A673 (cell line): ENCODE measurements around the gene DDN. TPM values are rescaled to one million over a fixed set of nuclear protein-coding genes. Genes with fewer than 3 reads are reported as not detected.
A peak's percentile ranks its signal among the peaks of the same experiment; 100 is the strongest.

Experiments
- BruUV-seq: library from RNA; stranded (reverse); fragments of 400-500 nt; replicated peaks from 2 replicates; lab custom pipeline; 2021; lab: Mats Ljungman, UMichigan
- CTCF ChIA-PET: fragments of 300-600 bp; sonication (Branson Sonifier 250); formaldehyde crosslinking; loops from one replicate; lab custom pipeline; 2022; ENCODE audit warnings: antibody characterized with exemption; lab: Charles Lee
- POLR2A ChIA-PET: fragments of 300-600 bp; sonication (Branson Sonifier 250); formaldehyde crosslinking; loops from one replicate; lab custom pipeline; 2022; ENCODE audit warnings: antibody characterized with exemption; ENCODE audit not compliant: low non-redundant PET; lab: Charles Lee
- DNase-seq: peaks from one replicate; pipeline ENCODE4 v3.0.0-alpha.2; 2015; ENCODE audit warnings: low spot score
- H3K27ac ChIP-seq: fragments of 200-600 bp; sonication (generic); 2 replicates; pipeline ENCODE4 v1.5.1; 2016; ENCODE audit warnings: mixed run types, low read depth, mild to moderate bottlenecking, mixed read lengths, antibody characterized with exemption, low read length; ENCODE audit not compliant: poor library complexity, severe bottlenecking
- H3K27me3 ChIP-seq: fragments of 200-600 bp; sonication (generic); replicated peaks from 2 replicates; pipeline ENCODE4 v1.6.1; 2017; ENCODE audit warnings: mixed run types, low read depth, mild to moderate bottlenecking, mixed read lengths, antibody characterized with exemption, low read length; ENCODE audit not compliant: insufficient read depth, poor library complexity
- H3K36me3 ChIP-seq: fragments of 200-600 bp; sonication (generic); 2 replicates; pipeline ENCODE4 v1.6.1; 2016; ENCODE audit warnings: mixed run types, mild to moderate bottlenecking, mixed read lengths, antibody characterized with exemption, low read length; ENCODE audit not compliant: insufficient read depth, poor library complexity, severe bottlenecking
- H3K4me1 ChIP-seq: fragments of 200-600 bp; sonication (generic); 2 replicates; pipeline ENCODE4 v1.6.1; 2017; ENCODE audit warnings: mixed run types, mild to moderate bottlenecking, mixed read lengths, antibody characterized with exemption, low read length; ENCODE audit not compliant: insufficient read depth, poor library complexity, severe bottlenecking
- H3K4me3 ChIP-seq: fragments of 200-600 bp; sonication (generic); 2 replicates; pipeline ENCODE4 v1.5.1; 2016; ENCODE audit warnings: low read depth, mixed run types, mild to moderate bottlenecking, mixed read lengths, low read length; ENCODE audit not compliant: poor library complexity, severe bottlenecking
- H3K9me3 ChIP-seq: fragments of 200-600 bp; sonication (generic); 2 replicates; pipeline ENCODE4 v1.6.1; 2016; ENCODE audit warnings: mixed run types, low read depth, mild to moderate bottlenecking, mixed read lengths, antibody characterized with exemption, low read length; ENCODE audit not compliant: poor library complexity, severe bottlenecking
- EZH2 ChIP-seq: fragments of 200-600 bp; sonication (generic); IDR thresholded peaks from 2 replicates; pipeline ENCODE4 v1.6.1; 2017; ENCODE audit warnings: borderline replicate concordance, low read depth, mild to moderate bottlenecking, mixed read lengths, antibody characterized with exemption, low read length; ENCODE audit not compliant: poor library complexity, severe bottlenecking
- intact Hi-C: fragments of 100-400 bp; cut with micrococcal nuclease; formaldehyde crosslinking; loops from one replicate; pipeline ENCODE4 v1.10.0; 2022; ENCODE audit not compliant: unreplicated experiment
- total RNA-seq: library from RNA; stranded (reverse); gene quantifications from 2 replicates; pipeline ENCODE4 v1.2.3, GENCODE V29; 2021
- TF ChIP-seq, protein P1 (sequence below): fragments of 300-800, 200-600 bp; sonication (generic); conservative IDR thresholded peaks from 2 replicates; pipeline ENCODE4 v1.5.1; 2017; ENCODE audit warnings: low read depth, mild to moderate bottlenecking, antibody characterized with exemption, low read length, moderate library complexity, mixed read lengths

The DDN gene
- total RNA-seq, 1 experiment from 2014 or later, result 2.7 TPM

DNA sequence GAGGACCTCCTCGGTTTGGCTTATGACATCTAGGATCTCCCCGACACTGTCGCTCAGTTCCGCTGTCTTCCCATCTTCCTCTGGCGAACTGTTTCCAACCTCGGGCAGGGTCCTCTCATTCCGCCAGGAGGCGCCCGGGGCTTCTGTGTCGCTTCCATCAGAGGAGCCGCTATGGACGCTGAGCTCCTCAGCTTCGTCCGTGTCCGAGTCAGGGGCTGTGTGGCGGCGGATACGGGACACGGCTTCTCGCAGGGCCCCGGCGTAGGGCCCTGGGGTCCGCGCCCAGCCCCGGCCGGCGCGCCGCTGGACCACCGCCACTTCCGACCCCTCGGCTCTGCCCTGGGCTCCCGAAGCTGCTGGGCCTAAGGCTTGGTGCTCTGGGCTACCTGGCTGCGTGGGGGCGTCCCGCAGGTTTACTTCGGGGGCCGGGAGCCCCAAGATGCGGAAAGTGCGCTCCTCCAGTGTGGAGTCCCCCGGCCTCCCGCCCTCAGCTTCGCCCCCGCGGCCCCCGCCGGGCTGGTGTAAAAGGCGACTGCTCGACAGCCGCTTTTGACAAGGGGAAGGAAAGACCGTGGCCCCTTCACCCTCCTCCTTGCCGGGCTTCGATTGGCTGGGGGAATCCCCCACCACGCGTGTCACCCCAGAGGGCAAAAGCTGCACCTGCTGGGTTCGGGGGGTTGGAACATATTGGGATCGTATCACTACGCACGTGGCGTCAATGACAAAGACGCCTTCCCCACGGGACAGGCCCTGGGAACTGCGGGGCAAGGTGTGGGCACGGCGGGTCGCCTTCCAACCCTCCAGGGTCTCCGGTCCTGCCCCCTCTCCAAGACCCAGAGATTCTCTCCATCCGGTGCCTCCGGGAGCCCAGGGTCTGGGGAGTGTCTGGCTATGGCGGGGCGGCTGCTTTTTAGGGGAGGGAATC, 2.1 kb downstream of the DDN start:
- Histone ChIP-seq H3K27me3 (peaks cover 5% of the 10 kb centered on the region), H3K4me1 (peaks cover 28% of the 10 kb centered on the region), H3K4me3 (peak overlapping the region; percentile 42), H3K27ac (no peak overlapping the region), H3K36me3 (no peaks in the 10 kb centered on the region), H3K9me3 (no peaks in the 10 kb centered on the region)
- DNase-seq, result peak; percentile 87
- CTCF ChIA-PET, result interaction anchor here (0.5 to 1.9 kb wide), 16 partner anchors 8 to 695 kb away, joined by 3 to 17 read pairs (median 4); no protein-coding TSS in a partner anchor
- intact Hi-C loops, result no loop called here
- POLR2A ChIA-PET, result no interaction called here
- BruUV-seq, result no TSS peak
- TF ChIP-seq, protein P1, sequence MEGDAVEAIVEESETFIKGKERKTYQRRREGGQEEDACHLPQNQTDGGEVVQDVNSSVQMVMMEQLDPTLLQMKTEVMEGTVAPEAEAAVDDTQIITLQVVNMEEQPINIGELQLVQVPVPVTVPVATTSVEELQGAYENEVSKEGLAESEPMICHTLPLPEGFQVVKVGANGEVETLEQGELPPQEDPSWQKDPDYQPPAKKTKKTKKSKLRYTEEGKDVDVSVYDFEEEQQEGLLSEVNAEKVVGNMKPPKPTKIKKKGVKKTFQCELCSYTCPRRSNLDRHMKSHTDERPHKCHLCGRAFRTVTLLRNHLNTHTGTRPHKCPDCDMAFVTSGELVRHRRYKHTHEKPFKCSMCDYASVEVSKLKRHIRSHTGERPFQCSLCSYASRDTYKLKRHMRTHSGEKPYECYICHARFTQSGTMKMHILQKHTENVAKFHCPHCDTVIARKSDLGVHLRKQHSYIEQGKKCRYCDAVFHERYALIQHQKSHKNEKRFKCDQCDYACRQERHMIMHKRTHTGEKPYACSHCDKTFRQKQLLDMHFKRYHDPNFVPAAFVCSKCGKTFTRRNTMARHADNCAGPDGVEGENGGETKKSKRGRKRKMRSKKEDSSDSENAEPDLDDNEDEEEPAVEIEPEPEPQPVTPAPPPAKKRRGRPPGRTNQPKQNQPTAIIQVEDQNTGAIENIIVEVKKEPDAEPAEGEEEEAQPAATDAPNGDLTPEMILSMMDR, result peak; percentile 85
- TF ChIP-seq EZH2, result no peak

DNA sequence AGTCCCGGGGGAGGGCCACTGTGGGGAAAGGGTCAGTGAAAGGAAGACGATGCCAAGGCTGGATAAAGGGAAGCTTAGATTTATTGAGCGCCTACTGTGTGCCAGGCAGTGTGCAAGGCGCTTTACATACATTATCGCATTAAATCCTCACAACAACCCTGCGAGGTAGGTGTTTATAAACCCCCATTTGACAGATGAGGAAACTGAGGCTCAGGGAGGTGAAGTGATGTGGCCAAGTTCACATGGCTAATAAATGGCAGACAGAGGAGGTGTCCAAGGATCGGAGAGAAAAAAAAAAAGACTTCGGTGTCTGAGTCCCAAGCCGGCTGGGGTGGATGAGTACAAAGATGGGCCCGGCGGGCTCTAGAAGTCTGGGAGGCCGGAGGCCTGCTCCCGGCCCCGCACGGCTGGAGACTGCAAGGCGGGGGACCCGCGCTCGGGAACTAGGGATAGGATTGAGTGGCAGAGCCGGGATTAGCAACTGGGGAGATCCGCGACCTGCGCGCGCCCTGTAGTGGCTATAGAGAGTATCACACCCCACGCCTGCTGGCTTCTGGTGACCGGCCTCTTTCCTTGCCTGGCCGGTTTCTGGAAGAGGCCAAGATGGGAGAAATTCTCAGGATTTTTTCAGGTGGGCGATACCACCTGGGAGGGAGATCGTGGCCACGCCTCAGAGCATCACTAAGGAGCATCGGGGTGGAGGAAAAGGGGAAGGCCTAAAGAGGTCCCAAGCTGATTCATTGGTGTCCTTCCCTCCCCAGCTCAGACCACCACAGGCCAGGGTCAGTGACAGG, 3.9 kb downstream of the DDN start:
- TF ChIP-seq, protein P1, result peak; percentile 75
- no peak for TF ChIP-seq EZH2
- POLR2A ChIA-PET, result no interaction called here
- Histone ChIP-seq H3K4me1 (peaks cover 28% of the 10 kb centered on the region), H3K9me3 (no peaks in the 10 kb centered on the region), H3K27ac (no peak overlapping the region), H3K4me3 (peak overlapping the region; percentile 30), H3K27me3 (peaks cover 5% of the 10 kb centered on the region), H3K36me3 (no peaks in the 10 kb centered on the region)
- CTCF ChIA-PET, result interaction anchor here (0.7 to 1.9 kb wide), 3 partner anchors 7 to 143 kb away, joined by 3 to 17 read pairs (median 3); partner anchors contain the start of gene DDX23
- intact Hi-C loops, result no loop called here
- no TSS peak for BruUV-seq
- DNase-seq, result peak; percentile 88
